Amniotic stem cell (primary cell): ENCODE results near the gene FAM170B.

ENCODE experiments used
- DNase-seq: peaks from one replicate; lab custom pipeline; 2025; lab: John Stamatoyannopoulos, UW

The FAM170B gene

DNA sequence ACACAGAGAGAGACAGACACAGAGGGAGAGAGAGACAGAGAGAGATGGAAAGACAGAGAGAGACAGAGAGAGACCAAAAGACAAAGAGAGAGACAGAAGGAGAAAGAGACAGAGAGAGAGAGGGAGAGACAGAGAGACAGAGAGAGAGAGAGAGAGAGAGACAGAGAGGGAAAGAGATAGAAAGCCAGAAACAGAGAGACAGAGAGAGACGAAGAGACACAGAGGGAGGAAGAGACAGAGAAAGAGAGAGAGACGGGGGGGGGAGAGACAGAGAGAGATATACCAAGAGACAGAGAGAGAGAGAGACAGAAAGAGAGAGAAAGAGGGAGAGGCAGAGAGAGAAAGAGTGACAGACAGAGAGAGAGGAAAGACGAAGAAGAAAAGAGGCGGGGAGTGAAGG is 28.7 kb downstream of the FAM170B start:
- DNase-seq: no peak

- DNase-seq: no peak
These were observed 29.5 kb downstream of the FAM170B start for GRCh38 chr10:49104323-49104722.

DNA sequence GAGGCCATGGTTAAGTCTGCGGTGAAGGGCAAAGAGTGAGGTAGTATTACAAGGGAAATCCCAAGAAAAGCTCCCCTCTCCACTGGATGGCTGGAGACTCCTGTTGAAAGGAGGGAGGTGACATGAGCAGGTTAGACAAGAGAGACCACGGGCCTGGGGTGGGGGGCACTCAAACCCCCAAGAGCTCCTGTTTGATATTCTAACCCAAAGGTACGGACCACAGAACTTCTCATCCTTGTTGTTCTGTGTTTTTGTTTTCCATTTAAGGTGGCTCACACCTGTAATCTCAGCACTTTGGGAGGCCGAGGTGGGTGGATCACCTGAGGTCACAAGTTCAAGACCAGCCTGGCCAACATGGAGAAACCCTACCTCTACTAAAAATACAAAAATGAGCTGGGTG is 30.1 kb downstream of the FAM170B start:
- DNase-seq: no peak

- DNase-seq: no peak
These were observed 34.8 kb downstream of the FAM170B start for GRCh38 chr10:49099046-49099445.

GRCh38 chr10:49096890-49097445 is 36.9 kb downstream of the FAM170B start:
- DNase-seq: no peak

DNA sequence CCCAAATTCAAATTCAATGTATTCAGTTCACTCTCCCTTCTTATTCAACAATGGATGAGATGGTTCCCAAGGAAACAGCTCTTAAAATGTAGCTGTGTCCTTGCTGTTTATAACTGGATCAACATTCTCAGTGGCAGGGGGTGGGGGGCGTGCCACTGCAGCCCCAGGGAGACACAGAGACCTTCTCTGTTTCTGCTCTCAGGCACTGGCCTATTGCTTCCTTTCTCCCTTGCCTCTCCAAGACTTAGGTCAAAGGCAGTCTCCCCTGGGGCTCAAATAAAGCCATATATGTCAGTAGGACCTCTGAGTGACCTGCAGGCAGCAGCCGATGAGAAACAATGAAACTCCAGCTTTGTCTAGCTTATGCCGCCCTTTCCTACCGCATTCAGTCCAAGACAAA is 39.2 kb downstream of the FAM170B start:
- no peak for DNase-seq

- no peak for DNase-seq
These were observed 39.9 kb downstream of the FAM170B start for GRCh38 chr10:49093922-49094321.

DNA sequence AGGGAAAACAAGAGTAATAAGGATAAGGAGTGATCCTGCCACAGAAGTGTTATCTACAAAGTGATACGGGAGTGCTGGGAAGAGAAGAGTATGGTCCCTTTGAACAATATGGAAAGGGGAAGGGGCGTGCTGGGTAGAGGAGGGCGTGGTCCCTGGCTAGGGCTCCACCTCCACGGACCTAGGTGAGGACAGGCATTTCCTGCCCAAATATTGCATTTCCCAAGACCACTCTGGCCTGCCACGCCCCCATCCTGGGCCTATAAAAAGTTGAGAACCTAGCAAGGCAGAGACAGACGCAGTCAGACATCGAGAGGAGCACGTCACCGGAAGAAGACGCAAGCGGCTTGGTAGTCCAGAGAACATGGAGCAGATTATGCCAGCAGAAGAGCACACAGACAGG is 41.3 kb downstream of the FAM170B start:
- no peak for DNase-seq

- no peak for DNase-seq
These were observed 42.2 kb downstream of the FAM170B start for GRCh38 chr10:49091450-49092210.

- no peak for DNase-seq
These were observed 43.0 kb downstream of the FAM170B start for GRCh38 chr10:49090696-49091380.

GRCh38 chr10:49090189-49090575 is 43.6 kb downstream of the FAM170B start:
- no peak for DNase-seq

DNA sequence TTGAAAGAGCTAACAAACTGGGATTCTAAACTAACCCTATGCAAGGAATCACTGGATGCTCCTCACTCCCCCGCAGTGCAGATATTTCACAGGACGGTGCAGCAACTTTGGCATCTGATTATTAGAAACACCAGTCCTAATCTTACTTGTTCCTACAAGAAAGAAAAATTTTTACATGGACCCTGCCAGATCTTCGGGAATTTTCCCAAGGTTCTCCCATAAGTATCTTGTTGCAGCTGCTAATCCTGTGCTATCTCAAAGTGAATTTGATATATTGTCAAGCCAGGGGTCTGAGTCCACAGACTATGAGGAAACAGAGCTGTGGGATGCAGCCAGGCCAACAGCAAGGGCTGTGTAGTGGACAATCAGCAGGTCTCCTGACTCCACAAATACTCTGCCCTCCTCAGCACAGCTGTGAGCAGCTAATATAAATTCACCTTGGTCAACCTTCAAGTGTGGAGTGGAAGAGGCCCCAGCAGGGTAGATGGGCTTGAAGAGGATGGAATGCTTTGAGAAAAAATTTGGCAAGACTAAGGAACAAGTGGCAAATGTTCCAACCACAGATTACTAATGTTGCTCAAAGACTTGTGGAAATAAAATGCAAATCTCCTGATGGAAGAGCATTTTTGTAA is 44.1 kb downstream of the FAM170B start:
- no peak for DNase-seq

GRCh38 chr10:49089152-49089551 is 44.7 kb downstream of the FAM170B start:
- DNase-seq: no peak

- DNase-seq: no peak
These were observed 46.9 kb downstream of the FAM170B start for GRCh38 chr10:49086889-49087288.

DNA sequence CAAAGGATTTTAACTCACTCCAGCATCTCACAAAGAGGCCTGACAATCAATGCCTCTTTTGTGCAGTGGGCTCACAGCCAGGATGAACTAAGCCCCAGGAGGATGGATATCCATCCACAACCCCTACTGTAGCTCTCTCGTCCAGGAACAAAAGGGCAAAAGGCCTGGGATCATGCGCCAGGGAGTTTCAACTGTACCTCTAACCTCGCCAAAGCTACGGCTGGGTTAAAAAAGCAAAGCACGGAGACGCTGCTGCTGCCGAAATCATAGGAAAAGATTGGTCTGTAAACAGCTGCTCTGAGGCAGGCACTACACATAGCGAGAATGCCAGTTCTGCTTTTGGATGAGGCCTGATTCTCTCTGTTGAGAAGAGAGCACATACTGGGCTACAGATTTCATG is 50.6 kb downstream of the FAM170B start:
- DNase-seq: no peak

DNA sequence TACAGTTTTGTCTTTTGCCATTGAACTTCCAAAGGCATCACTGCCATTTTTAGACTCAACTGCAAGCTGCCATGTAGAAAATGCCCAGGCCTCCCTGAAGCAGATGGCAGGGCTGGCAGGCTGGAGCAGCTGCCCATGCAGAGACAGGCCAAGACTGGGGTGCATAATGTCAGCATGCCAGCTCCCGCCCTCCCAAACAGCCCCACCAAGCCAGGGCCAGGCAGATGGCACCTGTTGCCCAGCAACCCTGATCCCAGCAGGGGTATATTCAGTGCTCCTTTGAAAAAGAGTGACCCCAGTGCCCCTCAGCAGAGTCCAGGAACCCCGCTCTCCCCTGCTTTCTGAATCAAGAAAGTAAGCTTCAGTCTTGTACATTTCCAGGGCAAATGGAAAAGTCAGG is 51.1 kb downstream of the FAM170B start:
- no peak for DNase-seq

GRCh38 chr10:49081547-49082275 is 52.1 kb downstream of the FAM170B start:
- DNase-seq: no peak
